SJSA1 (cell line): Measurements from ENCODE around the gene RHPN2. TPM values are rescaled to one million over a fixed set of nuclear protein-coding genes. Genes with fewer than 3 reads are reported as not detected.
"Not testable (repeated sequence)": the region's sequence is repeated elsewhere in the genome, so short reads cannot be mapped to it uniquely, and the experiment has no call there.

Source experiments
- DNase-seq, 2 experiments: peaks; one replicate each; pipeline ENCODE4 v3.0.0-alpha.2; 2015 to 2020; ENCODE audit warnings: low spot score in 2 of 2, low read depth in 1 of 2
- H3K27ac ChIP-seq: fragments of 250-450 bp; sonication (Bioruptor Pico); 2 replicates; pipeline ENCODE4 v1.5.1; 2020; ENCODE audit warnings: mild to moderate bottlenecking, moderate library complexity
- H3K27me3 ChIP-seq: fragments of 250-450 bp; sonication (Bioruptor Pico); replicated peaks from 2 replicates; pipeline ENCODE4 v1.5.1; 2020; ENCODE audit warnings: mild to moderate bottlenecking, moderate library complexity
- H3K36me3 ChIP-seq: fragments of 250-450 bp; sonication (Bioruptor Pico); 2 replicates; pipeline ENCODE4 v1.5.1; 2020; ENCODE audit warnings: mild to moderate bottlenecking
- H3K4me1 ChIP-seq: fragments of 250-450 bp; sonication (Bioruptor Pico); replicated peaks from 2 replicates; pipeline ENCODE4 v1.6.1; 2021; ENCODE audit warnings: mild to moderate bottlenecking
- H3K4me3 ChIP-seq: fragments of 250-450 bp; sonication (Bioruptor Pico); 2 replicates; pipeline ENCODE4 v1.5.1; 2020; ENCODE audit warnings: mild to moderate bottlenecking
- H3K9me3 ChIP-seq: fragments of 250-450 bp; sonication (Bioruptor Pico); replicated peaks from 2 replicates; pipeline ENCODE4 v1.5.1; 2020; ENCODE audit warnings: mild to moderate bottlenecking
- total RNA-seq: library from RNA; depleted of rRNA; stranded (reverse); fragments of >200 nt; shearing (Covaris generic); gene quantifications from 2 replicates; pipeline ENCODE4 v1.2.3, GENCODE V29; 2014

RHPN2 gene
- total RNA-seq, 1 experiment from 2014 or later: 42.1 TPM

- Histone ChIP-seq H3K4me1 (peaks cover 28% of the 10 kb centered on the region), H3K27ac (no peak overlapping the region), H3K4me3 (no peak overlapping the region), H3K9me3 (no peaks in the 10 kb centered on the region), H3K27me3 (no peaks in the 10 kb centered on the region), H3K36me3 (peaks cover 44% of the 10 kb centered on the region)
- DNase-seq: peak; percentile 64 to 71
These were observed 9.0 kb downstream of the RHPN2 start for GRCh38 chr19:33055718-33056117.

- H3K36me3 ChIP-seq: peaks cover 47% of the 10 kb centered on the region
These were observed 10.1 kb downstream of the RHPN2 start for GRCh38 chr19:33054623-33055022.

GRCh38 chr19:33052352-33052972, 12.2 kb downstream of the RHPN2 start:
- Histone ChIP-seq H3K4me1 (peaks cover 28% of the 10 kb centered on the region), H3K9me3 (no peaks in the 10 kb centered on the region), H3K27ac (no peak overlapping the region), H3K27me3 (no peaks in the 10 kb centered on the region), H3K36me3 (peaks cover 46% of the 10 kb centered on the region), H3K4me3 (no peak overlapping the region)
- no peak for DNase-seq

More at GRCh38 chr19:33054623-33055022, 10.1 kb downstream of the RHPN2 start:
- DNase-seq: no peak
- Histone ChIP-seq H3K4me1 (peaks cover 28% of the 10 kb centered on the region), H3K27ac (no peak overlapping the region), H3K27me3 (no peaks in the 10 kb centered on the region), H3K4me3 (no peak overlapping the region), H3K9me3 (no peaks in the 10 kb centered on the region)

- Histone ChIP-seq H3K27me3 (no peaks in the 10 kb centered on the region), H3K36me3 (peaks cover 51% of the 10 kb centered on the region), H3K9me3 (no peaks in the 10 kb centered on the region), H3K27ac (no peak overlapping the region), H3K4me1 (peaks cover 12% of the 10 kb centered on the region), H3K4me3 (no peak overlapping the region)
- no peak for DNase-seq
These were observed 14.6 kb downstream of the RHPN2 start for GRCh38 chr19:33050110-33050509.

- H3K9me3 ChIP-seq: no peaks in the 10 kb centered on the region
- 0 out of 2 replicates have a peak, but pooled peaks cover 4% of the 10 kb centered on the region for H3K4me1 ChIP-seq
- no peak overlapping the region for H3K4me3 ChIP-seq
- DNase-seq: no peak
- H3K27ac ChIP-seq: no peak overlapping the region
- H3K27me3 ChIP-seq: no peaks in the 10 kb centered on the region
- H3K36me3 ChIP-seq: peaks cover 42% of the 10 kb centered on the region
These were observed 15.6 kb downstream of the RHPN2 start for GRCh38 chr19:33048806-33049676.

- H3K4me3 ChIP-seq: no peak overlapping the region
- H3K27me3 ChIP-seq: no peaks in the 10 kb centered on the region
- H3K9me3 ChIP-seq: no peaks in the 10 kb centered on the region
- H3K36me3 ChIP-seq: peaks cover 44% of the 10 kb centered on the region
- peaks cover 4% of the 10 kb centered on the region for H3K4me1 ChIP-seq
- H3K27ac ChIP-seq: no peak overlapping the region
- no peak for DNase-seq
These were observed 17.3 kb downstream of the RHPN2 start for GRCh38 chr19:33047422-33047821.

- Histone ChIP-seq H3K27ac (peak overlapping the region; percentile 92), H3K36me3 (peaks cover 24% of the 10 kb centered on the region), H3K4me1 (peaks cover 27% of the 10 kb centered on the region)
- H3K9me3 ChIP-seq, H3K4me3 ChIP-seq, DNase-seq, H3K27me3 ChIP-seq: not testable (repeated sequence)
These were observed 22.9 kb downstream of the RHPN2 start for GRCh38 chr19:33041828-33042160.

GRCh38 chr19:33040994-33041827, 23.5 kb downstream of the RHPN2 start:
- DNase-seq: peak; percentile 93
- no peak overlapping the region for H3K4me3 ChIP-seq
- H3K27ac ChIP-seq: peak overlapping the region; percentile 92

GRCh38 chr19:33039815-33040214, 24.9 kb downstream of the RHPN2 start:
- H3K4me1 ChIP-seq: peaks cover 27% of the 10 kb centered on the region

More at GRCh38 chr19:33040994-33041827, 23.5 kb downstream of the RHPN2 start:
- peaks cover 27% of the 10 kb centered on the region for H3K4me1 ChIP-seq
- no peaks in the 10 kb centered on the region for H3K9me3 ChIP-seq
- peaks cover 24% of the 10 kb centered on the region for H3K36me3 ChIP-seq
- H3K27me3 ChIP-seq: no peaks in the 10 kb centered on the region

GRCh38 chr19:33039108-33039599, 25.5 kb downstream of the RHPN2 start:
- H3K9me3 ChIP-seq: no peaks in the 10 kb centered on the region

More at GRCh38 chr19:33039815-33040214, 24.9 kb downstream of the RHPN2 start:
- DNase-seq: no peak
- Histone ChIP-seq H3K36me3 (peaks cover 24% of the 10 kb centered on the region), H3K4me3 (no peak overlapping the region), H3K9me3 (no peaks in the 10 kb centered on the region), H3K27me3 (no peaks in the 10 kb centered on the region), H3K27ac (no peak overlapping the region)

GRCh38 chr19:33037168-33038025, 27.3 kb downstream of the RHPN2 start:
- DNase-seq, H3K27ac ChIP-seq, H3K27me3 ChIP-seq, H3K9me3 ChIP-seq, H3K4me3 ChIP-seq: not testable (repeated sequence)
- H3K36me3 ChIP-seq: peaks cover 17% of the 10 kb centered on the region
- peaks cover 27% of the 10 kb centered on the region for H3K4me1 ChIP-seq

More at GRCh38 chr19:33039108-33039599, 25.5 kb downstream of the RHPN2 start:
- no peak for DNase-seq
- H3K4me3 ChIP-seq: no peak overlapping the region
- peaks cover 24% of the 10 kb centered on the region for H3K36me3 ChIP-seq
- no peaks in the 10 kb centered on the region for H3K27me3 ChIP-seq
- H3K4me1 ChIP-seq: peaks cover 27% of the 10 kb centered on the region
- H3K27ac ChIP-seq: no peak overlapping the region

- Histone ChIP-seq H3K36me3 (peaks cover 12% of the 10 kb centered on the region), H3K4me1 (peaks cover 22% of the 10 kb centered on the region)
- not testable (repeated sequence) for H3K9me3 ChIP-seq, H3K27me3 ChIP-seq, DNase-seq, H3K4me3 ChIP-seq, H3K27ac ChIP-seq
These were observed 28.1 kb downstream of the RHPN2 start for GRCh38 chr19:33036370-33037167.
